GM19035 (cell line): Measurements from ENCODE around the gene PRIMPOL.
"Not testable (repeated sequence)": the region's sequence is repeated elsewhere in the genome, so short reads cannot be mapped to it uniquely, and the experiment has no call there.

ENCODE experiments used
- ATAC-seq: cut with Tn5 transposase; IDR thresholded peaks from one replicate; pipeline ENCODE4 v1.9.1; 2021; ENCODE audit not compliant: unreplicated experiment

Gene PRIMPOL

GRCh38 chr4:184649026-184649970 is at the start of gene PRIMPOL, which contains the start of gene CASP3:
PRIMPOL (plus strand) TSS chr4:184649738; CDS start chr4:184657141, 7,403 bp downstream.
CASP3 (minus strand) TSS chr4:184649447; CDS start chr4:184638453, 10,994 bp downstream.
- ATAC-seq: peak; percentile 83

- ATAC-seq: not testable (repeated sequence)
These were observed 48.6 kb upstream of the PRIMPOL start for GRCh38 chr4:184600982-184601381.

- ATAC-seq: not testable (repeated sequence)
These were observed 46.7 kb upstream of the PRIMPOL start for GRCh38 chr4:184602857-184603256.

GRCh38 chr4:184607429-184607828 is 42.1 kb upstream of the PRIMPOL start:
- ATAC-seq: not testable (repeated sequence)

- ATAC-seq: no peak
These were observed 37.5 kb upstream of the PRIMPOL start for GRCh38 chr4:184612074-184612473.

- no peak for ATAC-seq
These were observed 36.1 kb upstream of the PRIMPOL start for GRCh38 chr4:184613405-184613804.

- ATAC-seq: no peak
These were observed 35.0 kb upstream of the PRIMPOL start for GRCh38 chr4:184614509-184614908.

- not testable (repeated sequence) for ATAC-seq
These were observed 33.4 kb upstream of the PRIMPOL start for GRCh38 chr4:184616168-184616567.

GRCh38 chr4:184616633-184617551 is 32.6 kb upstream of the PRIMPOL start:
- peak; percentile 78 for ATAC-seq

- no peak for ATAC-seq
These were observed 31.8 kb upstream of the PRIMPOL start for GRCh38 chr4:184617600-184618196.

- no peak for ATAC-seq
These were observed 29.2 kb upstream of the PRIMPOL start for GRCh38 chr4:184620212-184620867.

- no peak for ATAC-seq
These were observed 28.0 kb upstream of the PRIMPOL start for GRCh38 chr4:184621518-184621917.

GRCh38 chr4:184624504-184624903 is 25.0 kb upstream of the PRIMPOL start:
- not testable (repeated sequence) for ATAC-seq

GRCh38 chr4:184624972-184625554 is 24.5 kb upstream of the PRIMPOL start:
- no peak for ATAC-seq

- ATAC-seq: not testable (repeated sequence)
These were observed 23.5 kb upstream of the PRIMPOL start for GRCh38 chr4:184625783-184626596.

- ATAC-seq: no peak
These were observed 21.4 kb upstream of the PRIMPOL start for GRCh38 chr4:184628103-184628502.

GRCh38 chr4:184632842-184633241 is 16.7 kb upstream of the PRIMPOL start:
- ATAC-seq: no peak

GRCh38 chr4:184635381-184635780 is 14.2 kb upstream of the PRIMPOL start:
- no peak for ATAC-seq

- ATAC-seq: no peak
These were observed 13.4 kb upstream of the PRIMPOL start for GRCh38 chr4:184636144-184636543.
